GM18861 (cell line): Measurements from ENCODE around the gene IRAG1.

Experiments used
- ATAC-seq: cut with Tn5 transposase; IDR thresholded peaks from one replicate; pipeline ENCODE4 v1.9.1; 2021; ENCODE audit not compliant: unreplicated experiment

The IRAG1 gene

GRCh38 chr11:10693509-10694081, at the start of gene IRAG1:
Gene IRAG1 (minus strand): TSS chr11:10693755. CDS start chr11:10693602, 153 bp downstream.
- no peak for ATAC-seq

DNA sequence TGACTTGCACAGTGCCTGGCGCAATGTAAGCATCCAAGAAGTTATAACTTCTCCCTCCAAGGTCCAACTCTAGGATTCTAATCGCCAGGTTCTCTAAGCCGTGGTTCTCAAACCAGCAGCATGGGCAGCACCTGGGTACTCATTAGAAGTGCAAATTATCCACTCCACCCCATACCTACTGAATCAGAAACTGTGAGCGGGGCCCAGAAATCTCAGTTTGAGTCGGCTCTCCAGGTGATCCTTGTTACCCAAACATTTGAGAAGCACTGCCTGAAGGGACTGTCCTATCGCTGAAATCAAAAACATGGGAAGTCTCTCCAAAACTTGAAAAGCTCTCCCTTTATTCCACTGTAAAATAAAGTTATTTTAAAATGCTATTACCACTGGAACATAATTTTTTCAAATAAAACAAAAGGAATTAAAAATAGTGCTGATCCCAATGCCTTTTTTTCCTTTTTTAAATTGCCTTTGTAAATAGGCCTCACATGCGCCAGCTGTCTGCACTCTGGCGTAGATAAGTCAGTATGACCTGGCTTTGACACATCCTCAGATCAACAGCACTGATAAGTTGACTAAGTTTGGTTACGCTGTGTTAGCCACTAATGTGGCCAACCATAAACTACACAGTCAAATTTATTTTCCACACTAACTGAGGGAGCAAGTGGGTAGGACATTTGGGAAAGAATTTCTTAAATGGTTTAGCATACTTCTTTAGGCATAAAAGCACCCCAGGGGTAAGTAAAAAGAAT, 49.1 kb upstream of the IRAG1 start:
- no peak for ATAC-seq

DNA sequence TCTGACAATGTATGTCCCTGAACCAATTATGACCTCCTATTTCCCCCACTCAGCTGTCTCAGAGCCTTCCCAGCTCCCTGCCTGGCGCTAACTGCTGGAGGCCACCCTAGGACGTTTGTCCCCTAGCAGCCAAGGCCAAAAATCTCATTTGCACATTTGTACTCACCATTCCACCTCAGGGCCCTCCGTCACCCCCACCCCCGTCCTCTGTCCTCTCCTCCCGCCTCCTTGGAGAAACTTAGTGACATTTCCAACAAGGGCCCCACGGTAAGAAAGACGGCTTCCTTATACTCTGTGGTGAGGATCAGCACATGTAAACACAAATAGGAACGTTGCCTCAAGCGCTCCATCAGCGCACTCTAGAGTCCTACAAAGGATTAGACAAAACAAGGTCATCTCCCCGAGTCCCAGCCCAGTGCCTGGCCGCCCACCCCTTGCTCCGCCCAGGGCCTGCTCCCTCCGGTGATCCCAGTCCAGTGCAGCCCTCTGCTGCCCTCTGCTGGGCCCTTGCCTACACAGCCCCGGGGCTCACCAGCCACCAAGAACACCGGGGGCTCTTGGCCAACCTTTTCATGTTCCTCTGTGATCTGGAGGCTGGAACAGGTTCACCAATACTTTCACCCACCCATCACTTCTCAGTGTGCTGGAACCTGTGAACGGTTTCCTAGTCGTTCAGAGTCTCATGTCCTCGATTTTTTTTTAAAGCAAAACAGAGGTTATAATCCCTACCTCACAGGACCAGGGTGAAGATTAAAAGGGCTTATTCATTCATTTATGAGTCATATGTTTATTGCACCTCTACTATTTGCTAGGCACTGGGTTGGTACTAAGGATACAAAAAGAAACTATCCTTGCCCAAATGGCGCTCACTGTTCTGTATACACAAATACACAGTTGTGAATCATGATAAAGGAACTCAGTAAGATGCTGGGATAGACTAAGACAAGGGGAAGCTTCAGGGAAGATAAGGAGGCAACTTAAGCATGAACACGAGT, 42.2 kb upstream of the IRAG1 start:
- ATAC-seq = peak; percentile 93

- ATAC-seq = no peak
These were observed 37.6 kb upstream of the IRAG1 start for GRCh38 chr11:10731064-10731680.

- no peak for ATAC-seq
These were observed 36.6 kb upstream of the IRAG1 start for GRCh38 chr11:10730151-10730550.

DNA sequence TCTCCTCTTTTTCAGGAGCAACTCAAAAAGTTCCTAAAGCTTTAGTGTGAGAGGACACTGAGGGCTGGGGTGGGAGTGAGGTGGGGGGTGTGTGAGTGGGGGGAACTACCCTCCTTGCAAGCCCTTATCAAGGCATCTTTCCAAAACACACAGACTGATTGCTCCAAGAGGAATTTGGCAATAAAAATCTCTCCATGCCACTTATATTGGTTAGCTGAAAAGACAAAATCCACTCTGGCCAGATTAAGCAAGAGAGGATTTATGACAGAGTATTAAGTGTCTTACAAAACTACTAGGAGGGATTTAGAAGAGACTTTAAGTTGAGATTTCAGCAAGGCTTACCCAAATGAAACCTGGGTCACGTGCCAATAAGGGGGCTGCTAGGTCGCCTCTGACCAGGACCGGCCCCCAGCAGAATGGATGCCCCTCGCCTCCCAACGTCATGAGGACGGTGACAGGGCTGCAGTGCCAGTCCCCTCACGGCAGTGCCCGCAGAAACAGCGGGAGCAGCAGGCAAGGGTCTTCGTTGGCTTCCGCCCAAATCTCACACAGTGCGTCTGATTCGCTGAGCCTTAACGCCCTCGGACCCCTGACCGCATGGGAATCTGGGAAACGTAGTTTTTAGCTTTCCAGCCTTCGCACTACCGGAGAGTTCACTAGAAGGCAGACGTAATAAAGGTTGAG, 35.4 kb upstream of the IRAG1 start:
- ATAC-seq = no peak

DNA sequence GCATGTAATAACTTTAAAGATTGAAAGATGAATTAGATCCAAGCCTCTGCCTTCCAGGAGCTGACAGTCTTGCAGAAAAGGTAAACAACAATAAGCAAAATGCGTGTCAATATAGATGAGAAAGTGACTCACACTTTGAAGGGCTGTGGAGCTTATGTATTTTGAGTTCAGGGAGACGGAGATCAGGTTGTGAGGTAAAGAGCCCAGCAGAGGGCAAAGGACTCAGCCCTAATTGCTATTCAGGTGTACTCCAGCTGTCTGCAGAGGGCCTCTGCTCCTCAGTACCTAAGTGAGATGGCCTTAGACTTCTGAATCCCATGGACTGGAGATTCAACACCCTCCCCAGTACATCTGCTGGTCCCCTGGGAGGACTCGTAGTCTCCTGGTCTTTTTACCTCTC, 34.6 kb upstream of the IRAG1 start:
- ATAC-seq = no peak

DNA sequence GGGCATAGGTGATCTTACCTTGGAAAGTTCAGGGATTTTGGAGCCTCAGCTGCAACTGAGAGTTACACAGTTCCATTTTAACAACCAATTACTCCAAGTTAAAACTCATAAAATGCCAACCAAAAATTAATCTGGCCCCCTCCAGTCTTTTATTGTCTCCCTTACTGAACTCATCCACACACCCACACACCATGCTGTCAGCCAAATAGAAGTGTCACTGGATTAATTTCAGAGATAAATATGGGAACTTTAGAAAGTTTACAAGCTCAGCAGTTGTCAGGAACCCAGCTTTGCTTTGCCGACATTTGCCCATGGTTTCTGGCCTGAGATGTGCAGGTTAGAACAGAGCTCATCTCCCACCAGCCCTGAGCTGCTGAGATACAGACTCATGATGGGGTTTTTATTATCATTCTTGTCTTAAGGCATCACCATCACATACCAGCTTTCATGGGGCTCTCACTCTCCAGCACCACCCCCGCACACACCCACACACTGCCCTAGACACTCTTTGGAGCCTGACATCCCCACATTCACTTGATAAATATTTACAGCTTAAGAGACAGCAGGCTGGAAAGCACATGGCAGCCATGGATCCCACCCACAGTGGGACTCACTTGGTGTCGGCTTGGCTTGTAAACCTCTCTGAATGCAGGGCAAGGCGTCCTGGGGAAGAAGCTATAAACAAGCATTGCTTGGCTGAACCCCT, 33.7 kb upstream of the IRAG1 start:
- no peak for ATAC-seq

DNA sequence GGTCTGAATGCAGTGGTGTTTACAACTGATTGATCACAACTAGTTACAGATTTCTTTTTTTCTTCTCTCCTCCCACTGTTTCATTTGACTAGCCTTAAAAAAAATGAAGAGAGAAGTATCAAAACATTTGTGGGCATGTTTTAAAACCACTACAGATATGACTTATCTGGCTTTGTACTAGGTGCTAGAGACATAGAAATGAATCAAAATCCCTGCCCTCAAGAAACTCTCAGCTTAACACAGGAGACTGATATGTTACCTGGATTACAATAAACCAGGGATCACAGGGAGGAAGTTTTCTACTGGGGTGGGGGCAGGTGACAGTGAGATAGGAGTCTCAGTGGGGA, 32.3 kb upstream of the IRAG1 start:
- ATAC-seq = no peak

DNA sequence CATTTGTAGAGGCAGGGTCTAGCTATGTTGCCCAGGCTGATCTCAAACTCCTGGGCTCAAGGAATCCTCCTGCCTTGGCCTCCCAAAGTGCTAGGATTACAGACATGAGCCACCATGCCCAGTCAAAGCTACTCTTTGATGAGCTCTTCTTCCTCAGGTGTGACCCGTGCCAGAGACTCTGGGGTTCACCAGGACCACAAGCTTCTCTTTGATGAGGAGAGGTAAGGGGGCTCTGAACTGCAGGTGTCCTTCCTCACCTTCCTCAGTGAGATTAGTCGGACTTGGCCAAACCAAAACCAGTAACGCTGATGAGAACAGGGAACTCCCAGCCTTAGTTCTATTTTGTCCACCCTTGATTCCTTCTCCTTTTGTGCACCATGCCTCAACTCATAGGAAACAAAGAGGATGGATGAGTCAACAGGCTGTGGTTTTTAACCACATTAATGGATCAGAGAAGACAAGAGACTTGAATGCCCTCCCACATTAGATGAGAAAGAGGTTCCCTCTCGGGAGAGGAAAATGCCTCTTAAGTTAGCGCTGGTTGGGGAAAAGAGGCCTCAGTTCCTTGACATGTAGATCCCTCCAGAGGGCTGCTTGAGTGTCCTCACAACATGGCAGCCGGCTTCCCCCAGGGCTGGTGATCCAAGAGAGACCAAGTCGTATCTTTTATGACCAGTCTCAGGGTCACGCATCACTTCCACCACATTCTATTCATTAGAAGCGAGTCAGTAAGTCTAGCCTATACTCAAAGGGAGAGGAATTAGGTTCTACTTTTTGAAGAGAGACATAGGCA, 31.8 kb upstream of the IRAG1 start:
- no peak for ATAC-seq

DNA sequence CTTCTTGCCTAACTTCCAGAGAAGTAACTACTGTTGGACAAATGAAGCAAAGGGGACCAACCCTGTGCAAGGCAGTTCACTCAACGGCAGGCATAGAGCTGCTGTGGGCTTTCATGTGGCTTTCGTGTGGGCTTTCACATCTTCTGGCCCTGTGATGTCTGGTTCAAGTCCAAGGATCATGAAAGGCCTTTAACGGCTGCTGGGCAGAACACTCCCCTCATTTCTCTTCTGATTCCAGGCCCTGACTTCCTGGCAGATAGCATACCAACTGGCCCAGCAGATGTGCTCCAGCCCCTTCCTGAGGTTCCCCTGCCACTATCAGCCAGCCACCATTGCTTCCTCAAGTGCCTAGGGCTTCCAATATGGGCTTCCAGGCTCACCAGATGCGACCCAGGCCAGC, 28.8 kb upstream of the IRAG1 start:
- ATAC-seq = no peak

DNA sequence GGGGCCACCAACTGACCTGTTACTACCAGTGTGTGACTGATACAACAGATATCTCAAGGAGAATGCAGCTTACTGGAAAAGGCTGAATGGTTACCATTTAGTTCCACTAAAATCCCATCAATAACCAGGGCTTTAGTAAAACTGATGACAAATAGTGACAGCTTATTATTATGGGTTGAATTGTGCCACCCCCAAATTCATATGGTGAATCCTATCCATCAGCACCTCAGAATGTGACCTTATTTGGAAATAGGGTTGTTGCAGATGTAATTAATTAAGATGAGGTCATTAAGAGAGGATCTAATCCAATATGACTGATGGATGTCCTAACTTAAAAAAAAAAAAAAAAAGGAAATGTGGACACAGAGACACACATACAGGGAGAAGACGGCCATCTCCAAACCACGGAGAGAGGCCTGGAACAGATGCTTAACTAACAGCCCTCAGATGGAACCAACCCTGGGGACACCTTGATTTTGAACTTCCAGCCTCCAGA, 27.4 kb upstream of the IRAG1 start:
- ATAC-seq = no peak

- no peak for ATAC-seq
These were observed 26.1 kb upstream of the IRAG1 start for GRCh38 chr11:10719616-10720015.

- ATAC-seq = no peak
These were observed 23.1 kb upstream of the IRAG1 start for GRCh38 chr11:10716543-10717259.

GRCh38 chr11:10716122-10716521, 22.6 kb upstream of the IRAG1 start:
- no peak for ATAC-seq

DNA sequence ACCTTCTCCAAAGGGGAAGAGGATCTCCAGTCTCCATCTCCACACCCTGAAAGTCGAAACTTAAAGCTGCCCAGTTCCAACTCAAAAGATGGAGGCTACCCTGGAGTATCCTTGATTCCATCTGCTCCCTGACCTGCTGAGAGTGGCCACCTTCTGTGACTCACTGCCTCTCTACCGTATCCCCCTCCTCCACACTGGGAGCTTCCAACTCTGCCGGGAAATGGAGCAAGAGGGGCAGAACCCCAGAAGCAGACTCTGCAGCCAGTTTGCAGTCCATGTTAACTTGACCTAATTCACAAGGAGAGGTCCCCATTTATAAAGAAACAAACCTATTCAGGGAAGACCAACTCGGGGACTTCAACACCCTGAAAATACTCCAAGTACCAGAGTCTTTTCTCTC, 22.0 kb upstream of the IRAG1 start:
- no peak for ATAC-seq

DNA sequence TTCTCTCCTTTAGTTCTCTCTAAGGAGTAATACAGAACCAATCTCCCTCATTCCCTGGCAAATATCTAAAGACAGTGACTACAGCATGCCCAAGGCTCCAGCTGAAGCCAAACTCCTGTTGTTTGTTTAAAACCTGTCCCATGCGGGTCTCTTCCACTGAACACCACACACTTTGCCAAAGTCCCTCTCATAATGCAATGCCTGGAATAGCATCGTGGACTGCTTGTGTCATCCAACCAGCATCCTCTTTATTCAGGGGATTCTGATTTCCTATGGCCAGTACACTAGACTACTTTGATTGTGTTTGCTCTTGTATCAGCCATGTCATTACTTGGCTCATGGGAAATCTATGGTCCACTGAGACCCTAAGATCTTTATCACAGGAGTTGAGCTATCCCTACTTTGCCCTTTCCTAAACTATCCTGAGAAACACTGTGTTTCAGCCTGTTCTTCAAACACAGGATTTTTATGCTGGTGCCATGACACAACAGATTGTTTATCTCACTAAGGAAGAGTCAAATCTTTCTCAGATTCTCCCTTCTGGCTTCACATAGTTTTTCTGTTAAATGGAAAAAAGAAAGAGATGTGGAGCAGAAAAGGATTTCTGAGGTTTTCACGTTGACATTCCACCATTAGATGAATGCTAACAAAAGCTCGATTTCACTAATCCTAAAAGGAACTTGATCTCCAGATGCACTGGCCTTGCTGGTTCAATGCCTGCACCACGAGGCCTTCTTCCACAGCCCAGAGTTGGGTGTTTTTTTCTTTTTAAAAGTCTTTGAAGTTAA, 15.9 kb upstream of the IRAG1 start:
- ATAC-seq = no peak

DNA sequence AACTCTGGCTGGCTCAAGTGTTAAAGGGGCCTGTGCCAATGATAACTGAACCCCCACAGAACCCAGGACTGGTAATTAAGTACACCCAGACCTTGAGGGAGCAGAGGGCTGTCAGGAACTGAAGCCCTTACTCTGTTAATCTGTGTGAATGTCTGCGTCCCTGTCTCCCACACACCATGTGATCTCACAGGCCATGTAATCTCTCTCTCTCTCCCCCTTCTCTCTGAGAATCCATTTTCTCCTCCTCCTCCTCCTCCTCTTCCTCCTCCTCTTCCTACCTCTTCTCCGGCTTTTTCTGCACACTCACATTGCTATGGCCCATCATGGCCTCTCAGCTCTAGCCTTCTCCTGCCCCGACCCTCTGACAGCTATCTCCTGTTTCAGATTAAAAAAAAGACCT, 14.6 kb upstream of the IRAG1 start:
- ATAC-seq = no peak
